Activated CD4-positive, alpha-beta T cell treated with anti-CD3 and anti-CD28 coated beads, Interleukin-2, amount 50 U/mL, for 16 hours (primary cell): ENCODE measurements around the gene MAP4K3.
"Not testable (repeated sequence)": the region's sequence is repeated elsewhere in the genome, so short reads cannot be mapped to it uniquely, and the experiment has no call there.

Source experiments
- DNase-seq: peaks from one replicate; pipeline ENCODE4 v3.0.0-alpha.2; 2020

MAP4K3 gene

GRCh38 chr2:39407516-39408296 lies 29.4 kb downstream of the MAP4K3 start:
- DNase-seq, result no peak

DNA sequence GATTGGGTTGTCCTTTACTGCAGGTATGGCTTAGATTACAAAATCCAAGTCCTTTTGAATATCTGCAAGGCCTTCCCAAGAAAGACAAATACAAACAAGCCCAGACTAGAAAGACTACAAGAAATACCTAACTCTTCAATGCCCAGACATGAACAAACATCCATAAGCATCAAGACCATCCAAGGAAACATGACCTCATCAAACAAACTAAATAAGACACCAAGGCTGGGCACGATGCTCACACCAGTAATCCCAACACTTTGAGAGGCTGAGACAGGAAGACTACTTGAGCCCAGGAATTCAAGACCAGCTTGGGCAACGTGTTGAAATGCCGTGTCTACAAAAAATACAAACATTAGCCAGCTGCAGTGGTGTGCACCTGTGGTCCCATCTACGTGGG lies 31.7 kb downstream of the MAP4K3 start:
- DNase-seq, result no peak

- DNase-seq, result no peak
Measured at GRCh38 chr2:39403311-39403710, 33.8 kb downstream of the MAP4K3 start.

- no peak for DNase-seq
Measured at GRCh38 chr2:39401319-39401718, 35.8 kb downstream of the MAP4K3 start.

GRCh38 chr2:39399570-39399969 lies 37.5 kb downstream of the MAP4K3 start:
- no peak for DNase-seq

DNA sequence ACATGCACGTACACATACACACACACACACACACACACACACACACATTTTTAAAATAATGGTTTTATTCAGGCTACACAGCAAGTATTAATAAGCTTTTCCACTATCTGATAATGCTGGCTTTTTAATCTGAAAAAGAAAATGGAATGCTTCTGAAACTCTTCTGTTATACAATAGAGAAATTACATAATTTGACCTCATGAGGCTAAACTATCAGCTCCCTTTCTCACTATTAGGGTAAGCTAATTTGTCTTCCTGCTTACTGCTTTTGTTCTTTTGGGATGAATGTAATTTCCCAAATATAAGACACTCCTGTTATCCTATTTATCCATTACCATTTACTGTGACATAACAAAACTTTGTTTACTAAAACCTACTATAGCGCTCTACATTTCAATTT lies 41.8 kb downstream of the MAP4K3 start:
- DNase-seq, result no peak

- DNase-seq, result no peak
Measured at GRCh38 chr2:39394516-39394961, 42.5 kb downstream of the MAP4K3 start.

DNA sequence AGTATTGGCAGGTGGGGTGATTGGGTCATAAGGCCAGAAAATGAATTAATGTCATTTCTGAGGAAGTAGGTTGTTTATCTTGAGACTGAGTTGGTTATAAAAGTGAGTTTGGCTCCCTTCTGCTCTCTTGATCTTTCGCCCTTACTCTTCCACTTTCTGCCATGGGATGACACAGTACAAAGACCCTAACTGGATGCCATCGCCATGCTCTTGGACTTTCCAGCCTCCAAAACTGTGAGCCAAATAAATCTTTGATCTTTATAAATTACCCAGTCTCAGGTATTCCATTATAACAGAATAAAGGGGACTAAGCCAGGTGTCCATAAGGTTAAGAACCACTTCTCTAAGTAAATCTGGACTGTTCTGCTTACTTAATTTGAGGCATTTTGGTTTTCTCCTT lies 44.4 kb downstream of the MAP4K3 start:
- DNase-seq, result no peak

- no peak for DNase-seq
Measured at GRCh38 chr2:39390216-39390615, 46.9 kb downstream of the MAP4K3 start.

GRCh38 chr2:39386064-39386463 lies 51.0 kb downstream of the MAP4K3 start:
- no peak for DNase-seq

DNA sequence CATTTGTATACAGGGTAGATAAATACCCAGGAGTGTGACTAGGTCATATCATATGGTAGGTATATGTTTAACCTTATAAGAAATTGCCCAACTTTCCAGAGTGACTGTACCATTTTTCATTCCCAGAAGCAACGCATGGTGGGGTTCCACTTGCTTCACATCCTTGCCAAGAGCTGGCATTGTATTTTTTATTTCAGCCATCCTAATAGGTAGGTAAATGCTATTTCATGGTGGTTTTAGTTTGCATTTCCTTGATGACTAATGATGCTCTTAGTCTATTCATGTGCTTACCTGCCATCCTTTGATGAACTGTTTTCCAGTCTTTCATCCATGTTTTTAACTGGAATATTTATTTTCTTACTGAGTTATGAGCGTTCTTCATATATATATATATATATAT lies 51.9 kb downstream of the MAP4K3 start:
- no peak for DNase-seq

- DNase-seq, result not testable (repeated sequence)
Measured at GRCh38 chr2:39384071-39384470, 53.0 kb downstream of the MAP4K3 start.

- no peak for DNase-seq
Measured at GRCh38 chr2:39383146-39383545, 53.9 kb downstream of the MAP4K3 start.

DNA sequence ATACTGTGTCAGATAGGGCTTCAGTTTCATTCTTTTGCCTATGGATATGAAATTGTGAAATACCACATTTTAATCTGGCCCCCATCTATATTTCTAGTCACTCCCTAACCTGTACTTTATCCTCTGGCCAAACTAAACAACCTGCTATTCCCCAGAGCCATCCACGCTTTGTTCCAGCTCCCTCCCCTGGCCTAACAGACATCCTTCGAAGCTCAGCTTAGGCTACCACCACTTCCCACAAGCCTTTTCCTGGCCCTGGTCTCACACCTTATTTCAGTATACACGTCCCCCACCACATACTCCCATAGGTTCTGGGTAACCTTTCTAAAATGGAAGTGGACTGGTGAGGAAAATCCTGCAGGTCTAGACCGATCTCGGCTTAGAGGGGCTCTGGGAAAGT lies 55.4 kb downstream of the MAP4K3 start:
- no peak for DNase-seq

- no peak for DNase-seq
Measured at GRCh38 chr2:39380525-39381150, 56.4 kb downstream of the MAP4K3 start.

GRCh38 chr2:39379643-39380524 lies 57.2 kb downstream of the MAP4K3 start:
- DNase-seq, result peak; percentile 51

DNA sequence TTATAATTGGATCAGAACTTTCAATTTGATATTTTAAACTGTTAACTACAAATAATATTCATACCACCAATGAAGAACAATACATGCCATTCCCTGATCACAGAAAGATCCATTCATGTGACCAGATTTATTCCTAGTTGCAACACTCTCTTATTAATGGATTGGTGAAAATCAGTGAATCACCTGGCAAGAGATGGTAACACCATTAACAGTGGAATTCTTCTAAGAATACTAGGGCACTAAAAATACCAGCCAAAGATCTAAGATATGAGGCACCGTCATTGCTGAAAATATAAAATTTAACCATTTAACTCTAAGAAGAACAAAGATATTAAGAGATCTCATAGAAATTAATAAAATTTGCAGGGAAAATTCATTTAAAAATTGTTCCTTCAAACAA lies 58.1 kb downstream of the MAP4K3 start:
- DNase-seq, result no peak

DNA sequence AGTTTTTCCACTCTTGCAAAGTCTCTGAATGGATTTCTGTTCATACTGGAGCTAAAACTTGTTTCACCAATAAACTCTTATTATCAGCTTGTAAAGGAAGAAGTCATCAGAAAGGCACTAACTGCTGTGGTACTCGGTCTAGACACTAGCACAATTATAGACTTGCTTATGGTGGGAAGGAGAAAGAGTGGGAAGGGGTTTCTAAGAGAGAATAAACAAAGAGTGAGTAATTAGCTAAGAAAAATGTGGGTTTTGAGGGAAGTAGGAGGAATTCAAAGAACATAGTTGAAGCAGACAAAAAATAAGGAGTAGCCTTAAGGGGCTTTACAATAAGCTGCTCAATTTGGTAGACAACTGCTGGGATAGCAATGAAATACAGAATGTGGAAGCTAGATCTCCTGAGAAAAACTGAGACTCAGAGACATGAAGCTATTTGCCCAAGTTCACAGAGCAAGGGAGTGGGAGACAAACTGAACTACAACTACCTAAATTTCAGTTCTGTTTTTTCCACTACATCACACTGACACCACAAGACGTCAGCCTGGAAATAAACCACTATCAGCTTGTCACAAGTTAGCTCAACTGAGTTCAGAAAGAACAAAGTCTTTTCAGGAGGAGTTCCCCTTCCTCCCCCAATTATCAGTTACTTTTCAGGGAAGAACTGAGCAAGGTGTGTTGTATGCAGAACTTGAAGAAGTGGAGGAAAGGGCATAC lies 59.7 kb downstream of the MAP4K3 start:
- peak; percentile 9 for DNase-seq

DNA sequence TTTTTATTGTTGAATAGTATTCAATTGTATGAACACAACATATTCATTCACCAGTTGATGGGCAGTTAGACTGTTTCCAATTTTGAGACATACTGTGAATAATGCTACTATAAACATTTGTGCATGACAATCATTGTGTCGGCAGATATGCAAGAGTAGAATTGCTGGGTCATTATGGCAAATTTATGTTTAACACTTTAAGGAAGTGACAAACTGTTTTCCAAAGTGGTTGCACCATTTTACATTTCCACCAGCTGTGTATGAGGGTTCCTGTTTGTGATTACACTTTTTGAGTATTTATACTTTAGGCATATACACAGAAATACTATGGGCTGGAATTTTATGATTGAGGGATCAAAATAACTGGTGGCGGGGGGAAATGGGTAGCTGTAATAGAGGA lies 61.2 kb downstream of the MAP4K3 start:
- DNase-seq, result no peak

GRCh38 chr2:39373181-39373802 lies 63.8 kb downstream of the MAP4K3 start:
- no peak for DNase-seq

GRCh38 chr2:39370101-39370500 lies 67.0 kb downstream of the MAP4K3 start:
- DNase-seq, result no peak

- no peak for DNase-seq
Measured at GRCh38 chr2:39368846-39369245, 68.2 kb downstream of the MAP4K3 start.
